WERI-Rb-1 (cell line): ENCODE data around the gene ADCY2.
A peak's percentile ranks its signal among the peaks of the same experiment; 100 is the strongest.

Experiments
- DNase-seq: peaks from one replicate; pipeline ENCODE4 v3.0.0-alpha.2; 2020
- H3K27ac ChIP-seq: fragments of 250-450 bp; sonication (Bioruptor Pico); 2 replicates; pipeline ENCODE4 v1.5.1; 2020; ENCODE audit warnings: mild to moderate bottlenecking, moderate library complexity
- H3K27me3 ChIP-seq: fragments of 250-450 bp; sonication (Bioruptor Pico); 2 replicates; pipeline ENCODE4 v1.5.1; 2021; ENCODE audit warnings: mild to moderate bottlenecking, low read depth, moderate library complexity; ENCODE audit not compliant: insufficient read depth, severe bottlenecking
- H3K36me3 ChIP-seq: fragments of 250-450 bp; sonication (Bioruptor Pico); 2 replicates; pipeline ENCODE4 v1.5.1; 2020; ENCODE audit warnings: mild to moderate bottlenecking, moderate library complexity
- H3K4me3 ChIP-seq: 2 replicates; pipeline ENCODE4 v1.5.1; 2011; ENCODE audit warnings: low read depth, mild to moderate bottlenecking, control low read depth, low read length
- H3K9me3 ChIP-seq: fragments of 250-450 bp; sonication (Bioruptor Pico); 2 replicates; pipeline ENCODE4 v1.5.1; 2021; ENCODE audit warnings: mild to moderate bottlenecking, moderate library complexity; ENCODE audit not compliant: severe bottlenecking
- TF ChIP-seq, protein P1 (sequence below): IDR thresholded peaks from 2 replicates; pipeline ENCODE4 v1.5.1; 2011; ENCODE audit warnings: low read depth, mild to moderate bottlenecking, control low read depth, inconsistent platforms, low read length

The ADCY2 gene

GRCh38 chr5:7867260-7867659 lies 471.3 kb downstream of the ADCY2 start:
- Histone ChIP-seq H3K27ac (no peak overlapping the region), H3K27me3 (no peaks in the 10 kb centered on the region), H3K9me3 (no peaks in the 10 kb centered on the region), H3K36me3 (peaks cover 72% of the 10 kb centered on the region), H3K4me3 (no peak overlapping the region)
- DNase-seq = no peak
- TF ChIP-seq, protein P1, sequence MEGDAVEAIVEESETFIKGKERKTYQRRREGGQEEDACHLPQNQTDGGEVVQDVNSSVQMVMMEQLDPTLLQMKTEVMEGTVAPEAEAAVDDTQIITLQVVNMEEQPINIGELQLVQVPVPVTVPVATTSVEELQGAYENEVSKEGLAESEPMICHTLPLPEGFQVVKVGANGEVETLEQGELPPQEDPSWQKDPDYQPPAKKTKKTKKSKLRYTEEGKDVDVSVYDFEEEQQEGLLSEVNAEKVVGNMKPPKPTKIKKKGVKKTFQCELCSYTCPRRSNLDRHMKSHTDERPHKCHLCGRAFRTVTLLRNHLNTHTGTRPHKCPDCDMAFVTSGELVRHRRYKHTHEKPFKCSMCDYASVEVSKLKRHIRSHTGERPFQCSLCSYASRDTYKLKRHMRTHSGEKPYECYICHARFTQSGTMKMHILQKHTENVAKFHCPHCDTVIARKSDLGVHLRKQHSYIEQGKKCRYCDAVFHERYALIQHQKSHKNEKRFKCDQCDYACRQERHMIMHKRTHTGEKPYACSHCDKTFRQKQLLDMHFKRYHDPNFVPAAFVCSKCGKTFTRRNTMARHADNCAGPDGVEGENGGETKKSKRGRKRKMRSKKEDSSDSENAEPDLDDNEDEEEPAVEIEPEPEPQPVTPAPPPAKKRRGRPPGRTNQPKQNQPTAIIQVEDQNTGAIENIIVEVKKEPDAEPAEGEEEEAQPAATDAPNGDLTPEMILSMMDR = no peak

DNA sequence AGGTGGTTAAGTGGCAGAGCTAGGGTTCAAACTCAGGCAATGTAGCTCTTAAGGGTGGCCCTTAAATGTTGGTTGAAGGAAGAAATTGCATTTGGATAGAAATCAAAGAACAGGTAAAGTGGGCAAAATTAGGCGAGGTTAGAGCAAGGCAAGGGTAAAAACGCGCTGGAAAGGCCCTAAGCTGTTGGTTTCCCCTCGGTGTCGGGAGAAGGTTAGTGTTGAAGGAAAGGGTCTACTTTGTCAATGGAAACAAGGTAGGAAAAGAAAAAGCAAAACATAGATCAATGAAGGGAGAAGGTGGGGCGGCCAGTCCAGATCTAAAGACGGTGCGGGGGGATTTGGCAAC lies 472.5 kb downstream of the ADCY2 start:
- Histone ChIP-seq H3K27me3 (no peaks in the 10 kb centered on the region), H3K9me3 (no peaks in the 10 kb centered on the region), H3K4me3 (peak overlapping the region; percentile 97), H3K27ac (peak overlapping the region; percentile 85), H3K36me3 (peaks cover 69% of the 10 kb centered on the region)
- TF ChIP-seq, protein P1 = no peak
- DNase-seq = no peak

GRCh38 chr5:7868773-7869473 lies 473.0 kb downstream of the ADCY2 start, which contains the start of the genes FASTKD3 and MTRR:
Gene FASTKD3, minus strand, starts transcription at chr5:7869031. Its CDS starts 948 bp downstream, at chr5:7868083.
Gene MTRR, plus strand, starts transcription at chr5:7869148. Its CDS starts 1,647 bp downstream, at chr5:7870795.
- DNase-seq = peak; percentile 97
- Histone ChIP-seq H3K4me3 (peak within 1 kb of the TSS; percentile 97), H3K36me3 (peaks cover 69% of the 10 kb centered on the region), H3K27ac (peak within 1 kb of the TSS; percentile 85), H3K9me3 (no peaks in the 10 kb centered on the region), H3K27me3 (no peaks in the 10 kb centered on the region)
- TF ChIP-seq, protein P1 = no peak

DNA sequence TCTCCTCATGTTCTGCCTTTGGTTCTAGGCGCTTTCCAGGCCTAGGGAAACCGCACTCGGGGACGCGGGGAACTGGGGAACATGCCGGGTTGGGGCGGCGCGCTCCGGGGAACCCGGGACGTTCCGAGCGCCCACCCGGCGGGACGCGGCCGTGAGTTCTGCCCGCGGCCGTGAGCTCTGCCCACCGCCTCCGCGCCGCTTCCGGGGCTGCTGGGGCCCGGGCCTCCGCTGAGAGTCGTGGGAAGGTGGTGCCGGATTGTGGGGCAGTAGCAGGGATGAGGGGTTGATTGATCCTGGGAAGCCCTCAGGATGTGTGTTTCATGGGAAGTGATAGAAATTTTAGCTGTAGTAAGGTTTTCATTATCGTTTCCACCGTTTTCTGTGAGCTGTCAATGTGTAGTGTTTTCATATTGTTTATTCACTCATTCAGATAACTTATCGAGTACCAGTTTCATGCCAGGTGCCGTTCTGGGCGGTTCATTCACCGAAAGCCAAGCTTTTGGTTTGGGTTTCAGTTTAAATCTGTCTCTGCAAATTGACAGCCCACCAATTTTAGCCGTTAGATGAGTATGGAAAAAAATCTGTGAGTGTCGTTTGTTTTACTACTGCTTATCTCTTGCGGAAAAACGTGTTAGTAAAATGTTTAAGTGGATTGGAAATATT lies 473.7 kb downstream of the ADCY2 start:
- DNase-seq = no peak
- TF ChIP-seq, protein P1 = no peak
- Histone ChIP-seq H3K4me3 (peak overlapping the region; percentile 97), H3K9me3 (no peaks in the 10 kb centered on the region), H3K27ac (peak overlapping the region; percentile 85), H3K27me3 (no peaks in the 10 kb centered on the region), H3K36me3 (peaks cover 67% of the 10 kb centered on the region)

GRCh38 chr5:7871653-7872052 lies 475.7 kb downstream of the ADCY2 start:
- H3K36me3 ChIP-seq = peaks cover 66% of the 10 kb centered on the region
- H3K4me3 ChIP-seq = no peak overlapping the region
- no peak overlapping the region for H3K27ac ChIP-seq
- H3K27me3 ChIP-seq = no peaks in the 10 kb centered on the region
- DNase-seq = no peak
- TF ChIP-seq, protein P1 = no peak
- no peaks in the 10 kb centered on the region for H3K9me3 ChIP-seq
